Endothelial cell of umbilical vein (primary cell): ENCODE results near the gene ITPR1.

Source experiments
- CTCF ChIP-seq, 2 donors: IDR thresholded peaks; 1 replicate in 1 of 2; 2 replicates in 1 of 2; pipeline ENCODE4 v1.5.1; 2011; ENCODE audit warnings: low read length in 2 of 2, mild to moderate bottlenecking in 2 of 2, moderate library complexity in 2 of 2, control low read depth in 1 of 2, inconsistent platforms in 1 of 2, low read depth in 1 of 2; ENCODE audit not compliant: insufficient read depth in 1 of 2; ENCODE audit errors: extremely low read depth in 1 of 2
- EZH2 ChIP-seq: IDR thresholded peaks from 2 replicates; pipeline ENCODE4 v1.6.1; 2012; ENCODE audit warnings: borderline replicate concordance, low read depth, mild to moderate bottlenecking, moderate library complexity, low read length, inconsistent platforms; ENCODE audit not compliant: severe bottlenecking
- FOS ChIP-seq: IDR thresholded peaks from 2 replicates; pipeline ENCODE4 v1.6.1; 2011; ENCODE audit warnings: mild to moderate bottlenecking, low read length, moderate library complexity, borderline replicate concordance; ENCODE audit not compliant: insufficient read depth
- MAX ChIP-seq: IDR thresholded peaks from 2 replicates; pipeline ENCODE4 v1.6.1; 2011; ENCODE audit not compliant: insufficient read depth, insufficient read length
- MYC ChIP-seq: IDR thresholded peaks from one replicate; pipeline ENCODE4 v1.6.1; 2011; ENCODE audit warnings: mild to moderate bottlenecking, low read depth, low read length
- POLR2A ChIP-seq: IDR thresholded peaks from 2 replicates; pipeline ENCODE4 v1.6.1; 2012; ENCODE audit warnings: low read depth, mild to moderate bottlenecking, control low read depth, low read length
- POLR2AphosphoS5 ChIP-seq: IDR thresholded peaks from 2 replicates; pipeline ENCODE4 v1.6.1; 2012; ENCODE audit warnings: low read depth, mild to moderate bottlenecking, control low read depth, low read length, moderate library complexity; ENCODE audit not compliant: insufficient read depth

GRCh38 chr3:4856986-4857385 is 363.8 kb downstream of the ITPR1 start:
- TF ChIP-seq CTCF (IDR thresholded peaks at IDR 0.05; ENCODE audit: extremely low read depth in 1 of 2, insufficient read depth in 1 of 2, low read depth in 1 of 2, low read length in 2 of 2): no peak
- TF ChIP-seq MAX: no peak
- TF ChIP-seq MYC: no peak
- TF ChIP-seq POLR2AphosphoS5: no peak
- no peak for TF ChIP-seq EZH2
- TF ChIP-seq POLR2A: no peak
- TF ChIP-seq FOS: no peak
